ENCODE measurements around the gene EFNB2.

DNA sequence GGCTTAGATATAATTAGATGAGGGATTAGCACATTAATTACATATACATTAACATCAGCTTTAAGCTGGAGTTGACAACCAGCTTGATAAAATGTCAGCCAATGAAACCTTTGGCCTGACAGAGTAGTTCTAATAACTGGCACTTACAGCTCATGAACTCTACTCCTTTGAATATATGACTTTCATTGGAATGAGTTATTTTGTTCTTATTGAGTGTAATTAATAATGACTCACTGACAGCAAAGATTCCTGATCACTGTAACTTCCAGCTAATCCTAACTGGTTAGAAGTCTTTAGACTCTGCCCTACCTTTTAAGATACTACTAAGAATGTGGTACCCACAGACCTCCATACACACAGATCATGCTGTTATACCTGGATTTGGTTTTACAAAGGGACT lies 41.0 kb downstream of the EFNB2 start:
- TF ChIP-seq FOXA1 (IDR thresholded peaks at IDR 0.05) (no peak), YY1 (IDR thresholded peaks at IDR 0.05) (no peak), EGR1 (IDR thresholded peaks at IDR 0.05; ENCODE audit: low read depth in 2 of 2) (no peak), SP1 (IDR thresholded peaks at IDR 0.05) (no peak), ATF3 (IDR thresholded peaks at IDR 0.05) (no peak), RXRA (IDR thresholded peaks at IDR 0.05) (no peak), GABPA (IDR thresholded peaks at IDR 0.05 in 1 of 2, conservative IDR thresholded peaks at IDR 0.05 in 1 of 2) (no peak), MAX (IDR thresholded peaks at IDR 0.05) (no peak), NR2F2 (IDR thresholded peaks at IDR 0.05) (no peak), REST (IDR thresholded peaks at IDR 0.05) (no peak), JUND (IDR thresholded peaks at IDR 0.05) (no peak), TAF1 (conservative IDR thresholded peaks at IDR 0.05) (no peak)
- TF ChIP-seq, protein P1, sequence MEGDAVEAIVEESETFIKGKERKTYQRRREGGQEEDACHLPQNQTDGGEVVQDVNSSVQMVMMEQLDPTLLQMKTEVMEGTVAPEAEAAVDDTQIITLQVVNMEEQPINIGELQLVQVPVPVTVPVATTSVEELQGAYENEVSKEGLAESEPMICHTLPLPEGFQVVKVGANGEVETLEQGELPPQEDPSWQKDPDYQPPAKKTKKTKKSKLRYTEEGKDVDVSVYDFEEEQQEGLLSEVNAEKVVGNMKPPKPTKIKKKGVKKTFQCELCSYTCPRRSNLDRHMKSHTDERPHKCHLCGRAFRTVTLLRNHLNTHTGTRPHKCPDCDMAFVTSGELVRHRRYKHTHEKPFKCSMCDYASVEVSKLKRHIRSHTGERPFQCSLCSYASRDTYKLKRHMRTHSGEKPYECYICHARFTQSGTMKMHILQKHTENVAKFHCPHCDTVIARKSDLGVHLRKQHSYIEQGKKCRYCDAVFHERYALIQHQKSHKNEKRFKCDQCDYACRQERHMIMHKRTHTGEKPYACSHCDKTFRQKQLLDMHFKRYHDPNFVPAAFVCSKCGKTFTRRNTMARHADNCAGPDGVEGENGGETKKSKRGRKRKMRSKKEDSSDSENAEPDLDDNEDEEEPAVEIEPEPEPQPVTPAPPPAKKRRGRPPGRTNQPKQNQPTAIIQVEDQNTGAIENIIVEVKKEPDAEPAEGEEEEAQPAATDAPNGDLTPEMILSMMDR (IDR thresholded peaks at IDR 0.05; ENCODE audit: low read depth, low read length, missing input control): no peak

Data from liver (tissue), 3 donors.